RWPE2 (cell line): ENCODE measurements around the gene IL5RA.

Experiments used
- ATAC-seq: fragments of 200-7000 bp; cut with Tn5 transposase; 3 replicates; pipeline ENCODE4 v1.9.1; 2021; ENCODE audit warnings: low read depth
- DNase-seq: peaks from one replicate; pipeline ENCODE4 v3.0.0-alpha.2; 2020; ENCODE audit warnings: low spot score
- H3K27ac ChIP-seq: fragments of 450-650 bp; 2 replicates; pipeline ENCODE4 v1.5.1; 2017; ENCODE audit warnings: mild to moderate bottlenecking; ENCODE audit not compliant: poor library complexity, severe bottlenecking
- H3K27me3 ChIP-seq: fragments of 250-450 bp; sonication (Bioruptor Pico); 2 replicates; pipeline ENCODE4 v1.5.1; 2021; ENCODE audit warnings: mild to moderate bottlenecking, moderate library complexity; ENCODE audit not compliant: insufficient read depth, poor library complexity, severe bottlenecking
- H3K36me3 ChIP-seq: fragments of 250-450 bp; sonication (Bioruptor Pico); 2 replicates; pipeline ENCODE4 v1.5.1; 2020; ENCODE audit warnings: low read depth, mild to moderate bottlenecking, moderate library complexity
- H3K4me1 ChIP-seq: fragments of 250-450 bp; sonication (Bioruptor Pico); 2 replicates; pipeline ENCODE4 v1.5.1; 2021; ENCODE audit warnings: mild to moderate bottlenecking, moderate library complexity; ENCODE audit not compliant: insufficient read depth, poor library complexity, severe bottlenecking
- H3K4me3 ChIP-seq: fragments of 250-450 bp; sonication (Bioruptor Pico); 2 replicates; pipeline ENCODE4 v1.5.1; 2021; ENCODE audit warnings: mild to moderate bottlenecking, moderate library complexity; ENCODE audit not compliant: severe bottlenecking
- H3K9me3 ChIP-seq: fragments of 250-450 bp; sonication (Bioruptor Pico); 2 replicates; pipeline ENCODE4 v1.5.1; 2021; ENCODE audit warnings: mild to moderate bottlenecking, moderate library complexity; ENCODE audit not compliant: severe bottlenecking
- CTCF ChIP-seq: fragments of 450-650 bp; IDR thresholded peaks from one replicate; pipeline ENCODE4 v1.5.1; 2017; ENCODE audit warnings: mild to moderate bottlenecking, moderate library complexity; ENCODE audit not compliant: poor library complexity, severe bottlenecking

Gene IL5RA

GRCh38 chr3:3133500-3133899 lies 23.3 kb upstream of the IL5RA start:
- Histone ChIP-seq H3K36me3 (peaks cover 68% of the 10 kb centered on the region), H3K9me3 (no peaks in the 10 kb centered on the region), H3K27ac (no peak overlapping the region), H3K4me3 (no peak overlapping the region), H3K27me3 (no peaks in the 10 kb centered on the region), H3K4me1 (no peaks in the 10 kb centered on the region)
- no peak for ATAC-seq
- TF ChIP-seq CTCF = no peak
- DNase-seq = no peak

GRCh38 chr3:3129579-3129978 lies 19.4 kb upstream of the IL5RA start:
- no peaks in the 10 kb centered on the region for H3K27me3 ChIP-seq
- no peak overlapping the region for H3K27ac ChIP-seq
- H3K36me3 ChIP-seq = peaks cover 50% of the 10 kb centered on the region
- H3K9me3 ChIP-seq = no peaks in the 10 kb centered on the region
- no peak for ATAC-seq
- TF ChIP-seq CTCF = no peak
- no peak for DNase-seq
- no peak overlapping the region for H3K4me3 ChIP-seq
- H3K4me1 ChIP-seq = peaks cover 4% of the 10 kb centered on the region

GRCh38 chr3:3127432-3128010 lies 17.3 kb upstream of the IL5RA start:
- H3K4me1 ChIP-seq = peaks cover 4% of the 10 kb centered on the region
- ATAC-seq = no peak
- H3K27me3 ChIP-seq = no peaks in the 10 kb centered on the region
- no peaks in the 10 kb centered on the region for H3K9me3 ChIP-seq
- DNase-seq = no peak
- no peak for TF ChIP-seq CTCF
- peaks cover 34% of the 10 kb centered on the region for H3K36me3 ChIP-seq
- peak overlapping the region; percentile 88 for H3K4me3 ChIP-seq
- H3K27ac ChIP-seq = peak overlapping the region; percentile 44

GRCh38 chr3:3126477-3127431 lies 16.6 kb upstream of the IL5RA start, which contains the start of gene TRNT1:
TSS of gene TRNT1 (plus strand) at chr3:3126940. CDS start at chr3:3129041, 2,101 bp downstream.
- peak within 1 kb of the TSS; percentile 88 for H3K4me3 ChIP-seq
- peak; percentile 94 for ATAC-seq
- peak within 1 kb of the TSS; percentile 44 for H3K27ac ChIP-seq

More at GRCh38 chr3:3126477-3127431, 16.6 kb upstream of the IL5RA start, which contains the start of gene TRNT1:
- H3K36me3 ChIP-seq = peaks cover 34% of the 10 kb centered on the region
- H3K9me3 ChIP-seq = no peaks in the 10 kb centered on the region
- H3K4me1 ChIP-seq = peaks cover 4% of the 10 kb centered on the region
- no peaks in the 10 kb centered on the region for H3K27me3 ChIP-seq
- TF ChIP-seq CTCF = no peak
- DNase-seq = peak; percentile 93
